ENCODE measurements around the gene PRPF40B. TPM values are rescaled to one million over a fixed set of nuclear protein-coding genes. Genes with fewer than 3 reads are reported as not detected.

Gene PRPF40B
- total RNA-seq, 6 experiments from 2014 or later = 4.7 to 8.2 (median 6.3) TPM

- DNase-seq (no peak), ATAC-seq (no peak)
- Histone ChIP-seq H3K27me3 (no peaks in the 10 kb centered on the region), H3K4me1 (peaks cover 0 to 2% (median 0%) of the 10 kb centered on the region in 4 donors), H3K36me3 (no peaks in the 10 kb centered on the region), H3K27ac (peak overlapping the region; percentile 65 to 71 (median 66)), H3K4me3 (no peak overlapping the region), H3K9me3 (no peaks in the 10 kb centered on the region)
- TF ChIP-seq POLR2A (IDR thresholded peaks at IDR 0.05) (no peak), CTCF (IDR thresholded peaks at IDR 0.05) (no peak)
- intact Hi-C loops (cut with DNase I) = no loop called here
- WGBS (ENCODE audit: insufficient coverage, low coverage, low lambda C conversion rate, missing lambda C conversion rate) = 39% methylated on average over 3 of the region's 4 CpGs
Observed at GRCh38 chr12:49674318-49674981, 51.1 kb downstream of the PRPF40B start.

- Histone ChIP-seq H3K9me3 (no peaks in the 10 kb centered on the region), H3K4me3 (no peak overlapping the region), H3K36me3 (no peaks in the 10 kb centered on the region), H3K27ac (peak overlapping the region in 1 of 3 donors; percentile 66), H3K27me3 (no peaks in the 10 kb centered on the region), H3K4me1 (peaks cover 0 to 2% (median 0%) of the 10 kb centered on the region in 4 donors)
- TF ChIP-seq POLR2A (IDR thresholded peaks at IDR 0.05) (no peak), CTCF (IDR thresholded peaks at IDR 0.05) (no peak)
- WGBS (ENCODE audit: insufficient coverage, low coverage, low lambda C conversion rate, missing lambda C conversion rate) = 56% methylated on average over 4 of the region's 7 CpGs
- ATAC-seq (no peak), DNase-seq (no peak)
- intact Hi-C loops (cut with DNase I) = no loop called here
Observed at GRCh38 chr12:49675137-49675536, 51.8 kb downstream of the PRPF40B start.

DNA sequence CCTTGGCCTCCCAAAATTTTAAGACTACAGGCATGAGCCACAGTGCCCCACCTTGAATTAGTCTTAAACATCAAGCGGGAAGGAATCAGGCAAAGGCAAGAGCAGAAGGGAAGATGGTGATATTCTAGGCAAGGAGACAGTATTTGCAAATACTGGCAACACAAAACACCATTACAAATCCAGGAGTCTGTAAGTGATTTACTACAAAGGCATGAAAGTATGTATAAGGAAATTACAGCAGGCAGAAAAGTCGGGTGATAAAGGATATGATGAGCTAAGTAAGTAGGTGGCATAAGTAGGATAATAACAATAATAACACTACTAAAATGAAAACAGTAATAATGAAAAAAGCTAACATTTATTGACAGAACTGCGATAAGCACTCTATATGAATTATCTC lies 55.4 kb downstream of the PRPF40B start:
- TF ChIP-seq CTCF (IDR thresholded peaks at IDR 0.05) (no peak), POLR2A (IDR thresholded peaks at IDR 0.05) (no peak)
- no peak for ATAC-seq
- Histone ChIP-seq H3K36me3 (no peaks in the 10 kb centered on the region), H3K4me3 (no peak overlapping the region), H3K27me3 (no peaks in the 10 kb centered on the region), H3K4me1 (peaks cover 0 to 2% (median 0%) of the 10 kb centered on the region in 4 donors), H3K27ac (no peak overlapping the region), H3K9me3 (no peaks in the 10 kb centered on the region)
- intact Hi-C loops (cut with DNase I) = no loop called here
- 68% methylated on average over 3 of the region's 3 CpGs for WGBS (ENCODE audit: insufficient coverage, low coverage, low lambda C conversion rate, missing lambda C conversion rate)
- DNase-seq = no peak

GRCh38 chr12:49680075-49680474 lies 56.7 kb downstream of the PRPF40B start:
- WGBS (ENCODE audit: insufficient coverage, low coverage, low lambda C conversion rate, missing lambda C conversion rate) = 86% methylated on average over 1 of the region's 1 CpG
- intact Hi-C loops (cut with DNase I) = no loop called here

More at GRCh38 chr12:49680075-49680474, 56.7 kb downstream of the PRPF40B start:
- DNase-seq (no peak), ATAC-seq (no peak)
- H3K4me1 ChIP-seq = no peaks in the 10 kb centered on the region
- H3K9me3 ChIP-seq = no peaks in the 10 kb centered on the region
- no peak overlapping the region for H3K27ac ChIP-seq
- TF ChIP-seq CTCF (IDR thresholded peaks at IDR 0.05) (no peak), POLR2A (IDR thresholded peaks at IDR 0.05) (no peak)
- no peak overlapping the region for H3K4me3 ChIP-seq
- no peaks in the 10 kb centered on the region for H3K27me3 ChIP-seq
- H3K36me3 ChIP-seq = no peaks in the 10 kb centered on the region

All from right lobe of liver (tissue), 6 donors.